Esophagus mucosa (tissue), 1 donor: Measurements from ENCODE around the gene ADIPOR1. TPM values are rescaled to one million over a fixed set of nuclear protein-coding genes. Genes with fewer than 3 reads are reported as not detected.
"Not testable (repeated sequence)": the region's sequence is repeated elsewhere in the genome, so short reads cannot be mapped to it uniquely, and the experiment has no call there.

Experiments used
- ATAC-seq: fragments of 200-7000 bp; cut with Tn5 transposase; one replicate; pipeline ENCODE4 v1.9.1; 2020
- total RNA-seq: library from RNA; stranded (reverse); gene quantifications from one replicate; pipeline ENCODE4 v1.2.4, GENCODE V29; 2023
- donor health status: DM: yes; HTN: yes; CAD: no.

The ADIPOR1 gene
- total RNA-seq, result 82.7 TPM

- peak; percentile 96 for ATAC-seq
These were observed at the start of gene ADIPOR1 for GRCh38 chr1:202957733-202958543. Gene ADIPOR1 (minus strand): TSS chr1:202958312. CDS start chr1:202951070, 7,242 bp downstream.

GRCh38 chr1:203006948-203007871 lies 49.1 kb upstream of the ADIPOR1 start, which contains the start of gene TMEM183A:
Gene TMEM183A (plus strand): TSS chr1:203007374. CDS start chr1:203007466, 92 bp downstream.
- ATAC-seq, result peak; percentile 98

GRCh38 chr1:203005395-203006142 lies 47.5 kb upstream of the ADIPOR1 start:
- ATAC-seq, result not testable (repeated sequence)

GRCh38 chr1:203002951-203003350 lies 44.8 kb upstream of the ADIPOR1 start:
- no peak for ATAC-seq

GRCh38 chr1:203001986-203002385 lies 43.9 kb upstream of the ADIPOR1 start:
- no peak for ATAC-seq

- ATAC-seq, result no peak
These were observed 42.3 kb upstream of the ADIPOR1 start for GRCh38 chr1:203000217-203000944.

GRCh38 chr1:202998836-202999750 lies 41.0 kb upstream of the ADIPOR1 start:
- peak; percentile 51 for ATAC-seq

- ATAC-seq, result no peak
These were observed 36.6 kb upstream of the ADIPOR1 start for GRCh38 chr1:202994756-202995155.

- ATAC-seq, result no peak
These were observed 33.0 kb upstream of the ADIPOR1 start for GRCh38 chr1:202991112-202991511.

- no peak for ATAC-seq
These were observed 31.8 kb upstream of the ADIPOR1 start for GRCh38 chr1:202989879-202990278.

GRCh38 chr1:202987922-202988583 lies 29.9 kb upstream of the ADIPOR1 start:
- no peak for ATAC-seq

- ATAC-seq, result no peak
These were observed 29.1 kb upstream of the ADIPOR1 start for GRCh38 chr1:202987255-202987654.

GRCh38 chr1:202986120-202986519 lies 28.0 kb upstream of the ADIPOR1 start:
- ATAC-seq, result not testable (repeated sequence)

GRCh38 chr1:202982715-202983430 lies 24.8 kb upstream of the ADIPOR1 start:
- ATAC-seq, result no peak

GRCh38 chr1:202981939-202982338 lies 23.8 kb upstream of the ADIPOR1 start:
- ATAC-seq, result no peak

GRCh38 chr1:202979459-202979858 lies 21.3 kb upstream of the ADIPOR1 start:
- ATAC-seq, result no peak

GRCh38 chr1:202976633-202977032 lies 18.5 kb upstream of the ADIPOR1 start:
- peak; percentile 37 for ATAC-seq

GRCh38 chr1:202974856-202975255 lies 16.7 kb upstream of the ADIPOR1 start:
- no peak for ATAC-seq

GRCh38 chr1:202972046-202972445 lies 13.9 kb upstream of the ADIPOR1 start:
- no peak for ATAC-seq
